Stimulated activated CD4-positive, alpha-beta T cell treated with anti-CD3 and anti-CD28 coated beads, TNF-alpha, amount 100 ng/mL, for 1 hour (primary cell): Measurements from ENCODE around the gene SCAPER.
"Not testable (repeated sequence)": the region's sequence is repeated elsewhere in the genome, so short reads cannot be mapped to it uniquely, and the experiment has no call there.

Source experiments
- DNase-seq, 3 donors: peaks; one replicate each; pipeline ENCODE4 v3.0.0-alpha.2; 2020; ENCODE audit warnings: low read depth in 3 of 3, low spot score in 1 of 3

The SCAPER gene

GRCh38 chr15:76503121-76503520 lies 402.0 kb downstream of the SCAPER start:
- DNase-seq, result no peak

GRCh38 chr15:76502678-76503077 lies 402.5 kb downstream of the SCAPER start:
- no peak for DNase-seq

GRCh38 chr15:76502185-76502584 lies 403.0 kb downstream of the SCAPER start:
- not testable (repeated sequence) for DNase-seq

GRCh38 chr15:76501726-76502125 lies 403.4 kb downstream of the SCAPER start:
- DNase-seq, result no peak

- no peak for DNase-seq
Observed at GRCh38 chr15:76501011-76501410, 404.1 kb downstream of the SCAPER start.

GRCh38 chr15:76495487-76495886 lies 409.7 kb downstream of the SCAPER start:
- DNase-seq, result no peak

GRCh38 chr15:76492538-76492937 lies 412.6 kb downstream of the SCAPER start:
- DNase-seq, result no peak

GRCh38 chr15:76483752-76484151 lies 421.4 kb downstream of the SCAPER start:
- DNase-seq, result no peak

- DNase-seq, result no peak
Observed at GRCh38 chr15:76483018-76483417, 422.1 kb downstream of the SCAPER start.

- no peak for DNase-seq
Observed at GRCh38 chr15:76480267-76480666, 424.9 kb downstream of the SCAPER start.

GRCh38 chr15:76470691-76471090 lies 434.4 kb downstream of the SCAPER start:
- DNase-seq, result no peak

GRCh38 chr15:76468722-76469121 lies 436.4 kb downstream of the SCAPER start:
- DNase-seq, result no peak

- DNase-seq, result no peak
Observed at GRCh38 chr15:76467136-76467535, 438.0 kb downstream of the SCAPER start.

- DNase-seq, result no peak
Observed at GRCh38 chr15:76465728-76466127, 439.4 kb downstream of the SCAPER start.

- no peak for DNase-seq
Observed at GRCh38 chr15:76464247-76464646, 440.9 kb downstream of the SCAPER start.

GRCh38 chr15:76460871-76461270 lies 444.3 kb downstream of the SCAPER start:
- DNase-seq, result no peak

GRCh38 chr15:76460347-76460746 lies 444.8 kb downstream of the SCAPER start:
- no peak for DNase-seq

- no peak for DNase-seq
Observed at GRCh38 chr15:76451540-76451939, 453.6 kb downstream of the SCAPER start.

- DNase-seq, result no peak
Observed at GRCh38 chr15:76449455-76449854, 455.7 kb downstream of the SCAPER start.

GRCh38 chr15:76448755-76449154 lies 456.4 kb downstream of the SCAPER start:
- no peak for DNase-seq

GRCh38 chr15:76447728-76448441 lies 457.3 kb downstream of the SCAPER start:
- DNase-seq, result no peak

- DNase-seq, result no peak
Observed at GRCh38 chr15:76440441-76440840, 464.7 kb downstream of the SCAPER start.

GRCh38 chr15:76439542-76439941 lies 465.6 kb downstream of the SCAPER start:
- no peak for DNase-seq
